DOHH2 (cell line): ENCODE measurements around the gene RPAP3.

Experiments used
- EZH2phosphoT487 ChIP-seq: fragments of 200-600 bp; sonication (generic); IDR thresholded peaks from 2 replicates; pipeline ENCODE4 v1.6.1; 2017; ENCODE audit warnings: borderline replicate concordance, mild to moderate bottlenecking, antibody characterized with exemption, low read length, moderate library complexity, mixed read lengths
- TF ChIP-seq, protein P1 (sequence below): fragments of 200-600 bp; sonication (generic); IDR thresholded peaks from one replicate; pipeline ENCODE4 v1.5.1; 2014; ENCODE audit warnings: antibody characterized with exemption, mild to moderate bottlenecking, low read depth, low read length; ENCODE audit not compliant: poor library complexity, severe bottlenecking

DNA sequence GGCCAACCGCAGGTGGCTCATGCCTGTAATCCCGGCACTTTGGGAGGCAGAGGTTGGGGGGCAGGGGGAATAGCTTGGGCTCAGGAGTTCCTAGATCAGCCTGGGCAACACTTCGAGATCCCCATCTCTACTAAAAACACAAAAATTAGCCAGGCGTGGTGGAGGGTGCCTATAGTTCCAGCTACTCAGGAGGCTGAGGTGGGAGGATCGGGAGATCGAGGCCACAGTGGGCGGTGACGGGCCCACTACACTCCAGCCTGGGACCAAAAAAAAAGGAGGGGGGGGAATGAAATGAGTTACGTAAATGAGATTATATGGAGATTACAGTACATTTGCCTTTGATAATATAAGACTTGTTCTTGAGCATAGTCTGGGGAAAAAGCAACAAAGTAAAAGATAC, 1.1 kb downstream of the RPAP3 start:
- TF ChIP-seq, protein P1, sequence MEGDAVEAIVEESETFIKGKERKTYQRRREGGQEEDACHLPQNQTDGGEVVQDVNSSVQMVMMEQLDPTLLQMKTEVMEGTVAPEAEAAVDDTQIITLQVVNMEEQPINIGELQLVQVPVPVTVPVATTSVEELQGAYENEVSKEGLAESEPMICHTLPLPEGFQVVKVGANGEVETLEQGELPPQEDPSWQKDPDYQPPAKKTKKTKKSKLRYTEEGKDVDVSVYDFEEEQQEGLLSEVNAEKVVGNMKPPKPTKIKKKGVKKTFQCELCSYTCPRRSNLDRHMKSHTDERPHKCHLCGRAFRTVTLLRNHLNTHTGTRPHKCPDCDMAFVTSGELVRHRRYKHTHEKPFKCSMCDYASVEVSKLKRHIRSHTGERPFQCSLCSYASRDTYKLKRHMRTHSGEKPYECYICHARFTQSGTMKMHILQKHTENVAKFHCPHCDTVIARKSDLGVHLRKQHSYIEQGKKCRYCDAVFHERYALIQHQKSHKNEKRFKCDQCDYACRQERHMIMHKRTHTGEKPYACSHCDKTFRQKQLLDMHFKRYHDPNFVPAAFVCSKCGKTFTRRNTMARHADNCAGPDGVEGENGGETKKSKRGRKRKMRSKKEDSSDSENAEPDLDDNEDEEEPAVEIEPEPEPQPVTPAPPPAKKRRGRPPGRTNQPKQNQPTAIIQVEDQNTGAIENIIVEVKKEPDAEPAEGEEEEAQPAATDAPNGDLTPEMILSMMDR: no peak
- TF ChIP-seq EZH2phosphoT487: no peak
